Common myeloid progenitor, CD34-positive (primary cell): ENCODE measurements around the gene KCNG4.
"Not testable (repeated sequence)": the region's sequence is repeated elsewhere in the genome, so short reads cannot be mapped to it uniquely, and the experiment has no call there.

Experiments
- CTCF ChIA-PET: fragments of 350-600 bp; sonication (Branson Sonifier 250); formaldehyde crosslinking; loops from one replicate; lab custom pipeline; 2021; ENCODE audit warnings: antibody characterized with exemption; lab: Charles Lee
- POLR2A ChIA-PET: fragments of 350-600 bp; sonication (Branson Sonifier 250); formaldehyde crosslinking; loops from one replicate; lab custom pipeline; 2021; ENCODE audit warnings: antibody characterized with exemption; lab: Charles Lee
- DNase-seq, 3 donors: peaks; one replicate each; pipeline versions ENCODE4 v3.0.0 to v3.0.0-alpha.2; 2013
- H3K27ac ChIP-seq, 2 experiments: 1 replicate in 1 of 2; 2 replicates in 1 of 2; pipeline ENCODE4 v1.7.0; 2013; ENCODE audit warnings: inconsistent platforms in 2 of 2, low read length in 2 of 2, mild to moderate bottlenecking in 2 of 2, low read depth in 1 of 2, moderate library complexity in 1 of 2; ENCODE audit not compliant: severe bottlenecking in 2 of 2, insufficient read depth in 1 of 2, poor library complexity in 1 of 2
- H3K27me3 ChIP-seq, 5 experiments: replicated peaks in 2 of 5; 1 replicate in 3 of 5; 2 replicates in 2 of 5; pipeline versions ENCODE4 v1.6.1 to v1.7.0; 2013; ENCODE audit warnings: low read length in 4 of 5, mild to moderate bottlenecking in 2 of 5, moderate library complexity in 2 of 5, inconsistent platforms in 1 of 5; ENCODE audit not compliant: insufficient read depth in 5 of 5, control insufficient read depth in 4 of 5
- H3K36me3 ChIP-seq, 4 experiments: 1 replicate in 2 of 4; 2 replicates in 2 of 4; pipeline versions ENCODE4 v1.6.1 to v1.7.0; 2013; ENCODE audit warnings: low read length in 3 of 4, control low read depth in 1 of 4, mild to moderate bottlenecking in 1 of 4; ENCODE audit not compliant: control insufficient read depth in 4 of 4, insufficient read depth in 4 of 4
- H3K4me1 ChIP-seq, 4 experiments: 1 replicate in 3 of 4; 2 replicates in 1 of 4; pipeline versions ENCODE4 v1.6.1 to v1.7.1; 2013; ENCODE audit warnings: low read length in 3 of 4, mild to moderate bottlenecking in 3 of 4, control low read depth in 1 of 4, inconsistent platforms in 1 of 4, moderate library complexity in 1 of 4; ENCODE audit not compliant: control insufficient read depth in 4 of 4, insufficient read depth in 4 of 4; ENCODE audit errors: control extremely low read depth in 1 of 4
- H3K4me3 ChIP-seq, 7 experiments: 1 replicate in 4 of 7; 2 replicates in 3 of 7; pipeline versions ENCODE4 v1.5.1 to v1.7.0; 2013; ENCODE audit warnings: mild to moderate bottlenecking in 7 of 7, low read length in 6 of 7, moderate library complexity in 6 of 7, inconsistent platforms in 2 of 7, low read depth in 2 of 7, control low read depth in 1 of 7; ENCODE audit not compliant: insufficient read depth in 4 of 7, control insufficient read depth in 1 of 7; ENCODE audit errors: extremely low read depth in 1 of 7
- H3K9me3 ChIP-seq, 5 experiments: 1 replicate in 4 of 5; 2 replicates in 1 of 5; pipeline versions ENCODE4 v1.6.1 to v1.7.1; 2013; ENCODE audit warnings: low read length in 4 of 5, mild to moderate bottlenecking in 2 of 5, inconsistent platforms in 1 of 5, low read depth in 1 of 5, moderate library complexity in 1 of 5; ENCODE audit not compliant: control insufficient read depth in 4 of 5, insufficient read depth in 2 of 5; ENCODE audit errors: control extremely low read depth in 1 of 5
- WGBS: methylation state at CpG from one replicate; pipeline ENCODE4 v1.1.5; 2013; ENCODE audit not compliant: insufficient coverage; 5-methylcytosine and 5-hydroxymethylcytosine counted together

The KCNG4 gene

DNA sequence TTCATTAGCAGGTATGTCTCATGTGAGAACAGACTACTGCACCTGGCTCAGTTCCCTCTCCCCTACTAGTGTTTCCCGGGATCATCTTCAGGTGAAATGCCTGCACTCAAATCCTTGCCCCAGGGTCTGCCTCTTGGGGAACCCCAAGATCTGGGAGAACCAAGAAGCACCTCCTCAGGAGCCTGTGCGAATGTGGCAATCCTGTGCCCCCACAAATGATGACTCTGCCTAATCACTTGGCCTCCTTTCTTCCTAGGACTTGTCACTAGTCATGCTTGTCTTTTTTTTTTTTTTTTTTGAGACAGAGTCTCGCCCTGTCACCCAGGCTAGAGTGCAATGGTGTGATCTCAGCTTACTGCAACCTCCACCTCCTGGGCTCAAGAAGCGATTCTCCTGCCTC is 27.2 kb downstream of the KCNG4 start:
- Histone ChIP-seq H3K4me3 (no peak overlapping the region), H3K36me3 (no peaks in the 10 kb centered on the region), H3K4me1 (no peaks in the 10 kb centered on the region), H3K9me3 (no peaks in the 10 kb centered on the region), H3K27me3 (peaks cover 0 to 5% (median 0%) of the 10 kb centered on the region in 5 experiments), H3K27ac (no peak overlapping the region)
- 100% methylated on average over 3 of the region's 4 CpGs for WGBS
- POLR2A ChIA-PET: no interaction called here
- CTCF ChIA-PET: no interaction called here
- no peak for DNase-seq

DNA sequence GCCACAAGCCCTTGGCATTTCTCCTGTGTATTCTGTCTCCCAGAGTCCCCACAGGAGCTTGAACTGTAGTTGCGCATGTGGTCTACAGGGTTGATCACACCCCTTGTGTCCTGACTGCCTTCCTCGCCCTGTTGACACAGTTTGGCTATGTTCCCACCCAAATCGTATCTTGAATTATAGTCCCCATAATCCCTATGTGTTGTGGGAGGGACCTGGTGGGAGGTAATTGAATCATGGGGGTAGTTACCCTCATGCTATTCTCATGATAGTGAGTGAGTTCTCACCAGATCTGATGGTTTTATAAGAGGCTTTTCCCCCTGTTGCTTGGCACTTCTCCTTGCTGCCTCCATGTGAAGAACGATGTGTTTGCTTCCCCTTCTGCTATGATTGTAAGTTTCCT is 27.7 kb downstream of the KCNG4 start:
- no peak for DNase-seq
- H3K27ac ChIP-seq: no peak overlapping the region
- H3K4me1 ChIP-seq: no peaks in the 10 kb centered on the region
- no peak overlapping the region for H3K4me3 ChIP-seq
- no peaks in the 10 kb centered on the region for H3K36me3 ChIP-seq
- POLR2A ChIA-PET: no interaction called here
- H3K9me3 ChIP-seq: no peaks in the 10 kb centered on the region
- H3K27me3 ChIP-seq: peaks cover 0 to 5% (median 0%) of the 10 kb centered on the region in 5 experiments
- CTCF ChIA-PET: no interaction called here
- 14% methylated on average over 1 of the region's 4 CpGs for WGBS

DNA sequence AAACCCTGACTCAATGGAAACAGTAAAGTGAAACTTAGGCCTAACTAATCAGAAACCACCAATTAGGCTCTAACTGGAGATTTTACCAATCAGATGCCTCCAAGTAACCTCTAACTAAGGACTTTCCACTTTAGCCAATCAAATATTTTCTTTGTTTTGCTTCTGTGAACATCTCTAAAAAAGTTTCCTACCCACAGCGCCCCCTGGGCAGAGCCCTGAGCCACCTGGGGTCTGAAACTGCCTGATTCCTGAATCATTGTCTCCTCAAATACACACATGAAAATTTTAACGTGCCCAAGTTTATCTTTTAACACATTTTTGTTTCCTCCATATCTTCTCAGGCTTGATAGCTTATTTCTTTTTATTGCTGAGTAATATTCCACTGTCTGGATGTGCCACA is 29.8 kb downstream of the KCNG4 start:
- POLR2A ChIA-PET: no interaction called here
- Histone ChIP-seq H3K4me3 (no peak overlapping the region), H3K36me3 (no peaks in the 10 kb centered on the region), H3K27ac (no peak overlapping the region), H3K27me3 (peaks cover 0 to 3% (median 0%) of the 10 kb centered on the region in 5 experiments), H3K4me1 (no peaks in the 10 kb centered on the region), H3K9me3 (no peaks in the 10 kb centered on the region)
- CTCF ChIA-PET: interaction anchor here (1.7 kb wide), 1 partner anchor 23 kb away, joined by 4 read pairs; the partner anchor contains the start of gene TAF1C
- WGBS: 67% methylated on average over 1 of the region's 2 CpGs
- no peak for DNase-seq

DNA sequence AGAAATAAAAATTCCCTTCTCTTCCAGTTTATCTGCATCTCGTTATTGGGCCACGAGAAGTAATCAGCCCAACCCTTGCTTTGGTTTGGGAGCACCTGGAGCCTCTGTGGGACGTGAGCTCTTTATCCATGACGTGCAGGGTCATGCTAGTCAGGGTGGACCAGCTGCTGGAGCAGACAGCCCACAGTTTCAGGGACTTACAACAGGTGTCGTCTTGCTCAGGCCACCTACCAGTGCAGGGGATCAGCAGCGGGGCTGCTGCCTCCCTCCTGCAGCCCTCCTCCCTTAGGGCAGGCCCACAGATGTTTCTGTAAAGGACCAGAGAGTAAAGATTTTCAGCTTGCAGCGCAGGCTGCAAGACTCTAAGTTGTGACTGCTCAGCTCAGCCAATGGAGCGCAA is 31.9 kb downstream of the KCNG4 start:
- H3K27me3 ChIP-seq: peaks cover 0 to 3% (median 0%) of the 10 kb centered on the region in 5 experiments
- no peaks in the 10 kb centered on the region for H3K9me3 ChIP-seq
- no peaks in the 10 kb centered on the region for H3K36me3 ChIP-seq
- no peak for DNase-seq
- H3K4me1 ChIP-seq: no peaks in the 10 kb centered on the region
- ChIA-PET POLR2A (no interaction called here), CTCF (interaction anchor here (1.2 kb wide), 1 partner anchor 21 kb away, joined by 4 read pairs; the partner anchor contains the start of gene TAF1C)
- WGBS: 98% methylated on average over 8 of the region's 8 CpGs
- no peak overlapping the region for H3K27ac ChIP-seq
- H3K4me3 ChIP-seq: no peak overlapping the region

GRCh38 chr16:84207251-84207650 is 32.6 kb downstream of the KCNG4 start:
- no peak for DNase-seq
- Histone ChIP-seq H3K9me3 (no peaks in the 10 kb centered on the region), H3K4me1 (no peaks in the 10 kb centered on the region), H3K36me3 (no peaks in the 10 kb centered on the region), H3K27ac (no peak overlapping the region), H3K27me3 (peaks cover 0 to 3% (median 0%) of the 10 kb centered on the region in 5 experiments), H3K4me3 (no peak overlapping the region)
- ChIA-PET POLR2A (no interaction called here), CTCF (interaction anchor here (1.2 kb wide), 1 partner anchor 20 kb away, joined by 4 read pairs; the partner anchor contains the start of gene TAF1C)
- 81% methylated on average over 6 of the region's 6 CpGs for WGBS

DNA sequence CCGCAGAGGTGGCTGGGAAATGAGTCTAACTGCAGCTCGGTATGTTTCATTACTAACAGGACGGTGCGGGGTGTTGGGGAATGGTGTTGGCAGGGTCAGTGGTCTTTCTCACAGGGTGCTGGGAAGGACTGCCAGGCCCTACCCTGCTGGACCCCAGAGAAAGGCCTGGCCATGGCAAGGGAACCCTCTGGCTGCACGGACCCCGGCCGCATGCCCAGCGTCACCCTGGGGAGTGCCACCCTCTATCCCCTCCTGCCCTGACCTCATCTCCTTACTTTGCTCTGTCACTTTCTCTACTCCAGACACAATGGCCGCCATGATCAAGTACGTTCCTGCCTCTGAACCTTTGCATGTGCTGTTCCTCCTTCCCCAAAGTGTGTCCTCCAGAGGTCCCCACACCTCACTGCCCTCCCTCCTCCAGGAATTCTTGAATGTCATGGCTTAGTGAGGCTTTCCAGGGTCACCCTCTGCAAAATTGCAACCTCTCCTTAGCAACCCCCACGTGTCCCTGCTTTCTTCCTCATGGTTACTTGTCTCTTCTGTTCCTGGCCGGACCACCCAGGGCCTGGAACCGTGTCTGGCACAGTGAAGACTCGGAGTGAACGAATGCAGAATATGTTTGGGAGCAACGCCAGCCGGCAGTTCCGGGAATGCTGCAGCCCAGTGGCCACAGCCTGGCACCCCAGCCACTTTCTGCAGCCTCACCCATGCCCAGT is 33.7 kb downstream of the KCNG4 start:
- Histone ChIP-seq H3K27me3 (peaks cover 0 to 3% (median 0%) of the 10 kb centered on the region in 5 experiments), H3K36me3 (no peaks in the 10 kb centered on the region), H3K9me3 (no peaks in the 10 kb centered on the region), H3K4me3 (no peak overlapping the region), H3K27ac (no peak overlapping the region), H3K4me1 (no peaks in the 10 kb centered on the region)
- ChIA-PET CTCF (no interaction called here), POLR2A (no interaction called here)
- no peak for DNase-seq
- 98% methylated on average over 16 of the region's 18 CpGs for WGBS

DNA sequence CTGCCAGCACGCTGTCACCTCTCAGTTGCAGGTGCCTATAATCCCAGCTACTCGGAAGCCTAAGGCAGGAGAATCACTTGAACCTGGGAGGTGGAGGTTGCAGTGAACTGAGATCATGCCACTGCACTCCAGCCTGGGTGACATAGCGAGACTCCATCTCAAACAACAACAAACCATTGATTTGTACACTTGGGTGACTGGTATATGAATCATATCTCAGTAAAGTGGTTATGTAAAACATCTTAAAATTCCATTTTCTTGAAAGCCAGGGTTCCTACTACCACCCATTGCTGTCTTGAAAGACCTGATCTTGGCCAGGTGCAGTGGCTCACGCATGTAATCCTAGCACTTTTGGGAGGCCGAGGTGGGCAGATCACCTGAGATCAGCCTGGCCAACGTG is 34.7 kb downstream of the KCNG4 start:
- H3K9me3 ChIP-seq, H3K27me3 ChIP-seq, H3K36me3 ChIP-seq, H3K4me1 ChIP-seq, H3K4me3 ChIP-seq, POLR2A ChIA-PET, DNase-seq, H3K27ac ChIP-seq, CTCF ChIA-PET: not testable (repeated sequence)
- WGBS: 100% methylated on average over 5 of the region's 6 CpGs
